HCT116 (cell line): ENCODE data around the gene USP17L27. TPM values are rescaled to one million over a fixed set of nuclear protein-coding genes. Genes with fewer than 3 reads are reported as not detected.
"Not testable (repeated sequence)": the region's sequence is repeated elsewhere in the genome, so short reads cannot be mapped to it uniquely, and the experiment has no call there.

Experiments used
- ATAC-seq: fragments of 200-7000 bp; cut with Tn5 transposase; 2 replicates; pipeline ENCODE4 v1.9.1; 2020; ENCODE audit warnings: mild to moderate bottlenecking, moderate library complexity
- BruUV-seq: library from RNA; stranded (reverse); fragments of 400-500 nt; replicated peaks from 2 replicates; lab custom pipeline; 2021; lab: Mats Ljungman, UMichigan
- CTCF ChIA-PET: fragments of 300-600 bp; sonication (Branson Sonifier 250); formaldehyde crosslinking; loops from one replicate; lab custom pipeline; 2021; ENCODE audit warnings: antibody characterized with exemption; lab: Charles Lee
- POLR2A ChIA-PET: fragments of 300-600, 350-600 bp; sonication (Branson Sonifier 250); formaldehyde crosslinking; loops from one replicate; lab custom pipeline; 2021; ENCODE audit warnings: antibody characterized with exemption; lab: Charles Lee
- RAD21 ChIA-PET, 2 experiments: fragments of 300-600 bp; sonication (Branson Sonifier 250); formaldehyde crosslinking; loops; one replicate each; lab custom pipeline; 2023; ENCODE audit warnings: low total read pairs in 2 of 2; ENCODE audit not compliant: uncharacterized antibody in 2 of 2, unreplicated experiment in 2 of 2, low non-redundant PET in 1 of 2; lab: Charles Lee
- DNase-seq: peaks from one replicate; pipeline ENCODE4 v3.0.0-alpha.2; 2010; ENCODE audit warnings: low read depth, low spot score
- H2AFZ ChIP-seq: fragments of 200-600 bp; shearing (Covaris generic), sonication (generic); 2 replicates; pipeline ENCODE4 v1.6.1; 2017; ENCODE audit warnings: low read depth, mixed run types, mixed read lengths, antibody characterized with exemption, low read length; ENCODE audit not compliant: poor library complexity, severe bottlenecking
- H3K27ac ChIP-seq: 2 replicates; pipeline ENCODE4 v1.5.1; 2012; ENCODE audit warnings: low read depth, low read length
- H3K27me3 ChIP-seq: fragments of 200-600 bp; sonication (generic); 2 replicates; pipeline ENCODE4 v1.6.1; 2016; ENCODE audit warnings: mixed run types, low read length, mixed read lengths; ENCODE audit not compliant: insufficient read depth
- H3K36me3 ChIP-seq, 2 experiments: fragments of 200-500 bp in 1 of 2; fragments of 200-600 bp in 1 of 2; sonication (Bioruptor generic) in 1 of 2; sonication (generic) in 1 of 2; 2 replicates each; pipeline versions ENCODE4 v1.5.1 to v1.6.1; 2014 to 2016; ENCODE audit warnings: low read length in 2 of 2, inconsistent platforms in 1 of 2, mixed read lengths in 1 of 2, mixed run types in 1 of 2; ENCODE audit not compliant: insufficient read depth in 2 of 2, control insufficient read depth in 1 of 2
- H3K4me1 ChIP-seq, 2 experiments: fragments of 200-600 bp in 1 of 2; sonication (generic) in 1 of 2; 2 replicates each; pipeline versions ENCODE4 v1.5.1 to v1.6.1; 2012 to 2017; ENCODE audit warnings: low read length in 2 of 2, inconsistent platforms in 1 of 2, mild to moderate bottlenecking in 1 of 2, mixed read lengths in 1 of 2, mixed run types in 1 of 2, moderate library complexity in 1 of 2; ENCODE audit not compliant: insufficient read depth in 2 of 2, control insufficient read depth in 1 of 2
- H3K4me2 ChIP-seq: fragments of 200-600 bp; sonication (generic); 2 replicates; pipeline ENCODE4 v1.6.1; 2017; ENCODE audit warnings: mixed run types, low read length, mixed read lengths
- H3K4me3 ChIP-seq, 2 experiments: fragments of 200-600 bp in 1 of 2; sonication (generic) in 1 of 2; replicated peaks in 1 of 2; 2 replicates each; pipeline ENCODE4 v1.5.1; 2011 to 2016; ENCODE audit warnings: low read length in 2 of 2, control low read depth in 1 of 2, low read depth in 1 of 2, mild to moderate bottlenecking in 1 of 2, mixed read lengths in 1 of 2, mixed run types in 1 of 2
- H3K79me2 ChIP-seq: fragments of 200-600 bp; sonication (generic); 2 replicates; pipeline ENCODE4 v1.6.1; 2017; ENCODE audit warnings: mild to moderate bottlenecking, mixed run types, low read length, moderate library complexity, mixed read lengths; ENCODE audit not compliant: insufficient read depth
- H3K9ac ChIP-seq: fragments of 200-600 bp; sonication (generic); 2 replicates; pipeline ENCODE4 v1.6.1; 2016; ENCODE audit warnings: low read length, mixed read lengths
- H3K9me2 ChIP-seq: fragments of 200-600 bp; sonication (generic), shearing (Covaris generic); 2 replicates; pipeline ENCODE4 v1.6.1; 2017; ENCODE audit warnings: mixed run types, mild to moderate bottlenecking, moderate library complexity; ENCODE audit not compliant: insufficient read depth
- H3K9me3 ChIP-seq, 2 experiments: fragments of 200-500 bp in 1 of 2; fragments of 200-600 bp in 1 of 2; sonication (Bioruptor generic) in 1 of 2; sonication (generic) in 1 of 2; 2 replicates each; pipeline ENCODE4 v1.6.1; 2014 to 2017; ENCODE audit warnings: low read length in 2 of 2, mixed read lengths in 2 of 2, inconsistent platforms in 1 of 2, low read depth in 1 of 2, mild to moderate bottlenecking in 1 of 2, mixed run types in 1 of 2, moderate library complexity in 1 of 2; ENCODE audit not compliant: control insufficient read depth in 1 of 2, insufficient read depth in 1 of 2
- H4K20me1 ChIP-seq: fragments of 200-600 bp; sonication (generic), shearing (Covaris generic); 2 replicates; pipeline ENCODE4 v1.6.1; 2017; ENCODE audit warnings: mixed run types, mild to moderate bottlenecking, moderate library complexity; ENCODE audit not compliant: insufficient read depth
- intact Hi-C: fragments of 100-400 bp; cut with micrococcal nuclease; formaldehyde crosslinking; loops from 2 replicates; pipeline ENCODE4 v1.10.0; 2022
- total RNA-seq: library from RNA; stranded (reverse); gene quantifications from one replicate; pipeline ENCODE4 v1.2.1, GENCODE V29; 2021; ENCODE audit not compliant: unreplicated experiment

USP17L27 gene
- total RNA-seq, 1 experiment from 2014 or later: not detected

DNA sequence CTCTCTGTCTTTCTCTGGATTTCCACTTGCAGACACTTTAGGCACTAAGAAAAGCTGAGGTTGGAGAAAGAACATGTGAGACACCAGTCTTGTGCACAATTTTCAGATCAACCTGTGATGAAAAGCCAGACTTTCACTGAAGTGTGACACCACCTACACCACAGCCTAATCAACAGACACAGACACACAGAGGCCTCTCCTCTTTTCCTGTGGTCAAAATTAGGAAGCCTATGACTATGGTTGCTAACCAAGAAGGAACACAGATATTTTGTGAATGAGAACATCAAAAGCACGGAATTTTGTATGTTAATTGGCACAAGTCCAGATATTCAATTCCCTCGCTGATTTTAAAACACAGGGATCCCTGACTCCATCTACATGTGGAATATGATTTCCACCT lies 45.1 kb downstream of the USP17L27 start:
- CTCF ChIA-PET, H4K20me1 ChIP-seq, intact Hi-C loops, H3K79me2 ChIP-seq, H2AFZ ChIP-seq, H3K9ac ChIP-seq, POLR2A ChIA-PET, H3K9me3 ChIP-seq, H3K36me3 ChIP-seq, H3K27me3 ChIP-seq, H3K27ac ChIP-seq, DNase-seq, H3K4me3 ChIP-seq, BruUV-seq, H3K4me2 ChIP-seq, H3K9me2 ChIP-seq, RAD21 ChIA-PET, H3K4me1 ChIP-seq, ATAC-seq: not testable (repeated sequence)

Other genes with a start within 250 kb of the USP17L27 start
- gene FAM90A26, start 173.7 kb upstream of the USP17L27 start, total RNA-seq: not detected
- gene USP17L10, start 133.5 kb upstream of the USP17L27 start, total RNA-seq: not detected
- gene USP17L11, start 128.7 kb upstream of the USP17L27 start, total RNA-seq: 0.15 TPM
- gene USP17L12, start 124.0 kb upstream of the USP17L27 start, total RNA-seq: not detected
- gene USP17L13, start 119.3 kb upstream of the USP17L27 start, total RNA-seq: not detected
- gene USP17L15, start 109.8 kb upstream of the USP17L27 start, total RNA-seq: not detected
- not detected for gene USP17L17, start 100.3 kb upstream of the USP17L27 start, total RNA-seq
- not detected for gene USP17L18, start 95.5 kb upstream of the USP17L27 start, total RNA-seq
- gene USP17L19, start 90.8 kb upstream of the USP17L27 start, total RNA-seq: not detected
- gene USP17L20, start 86.0 kb upstream of the USP17L27 start, total RNA-seq: 0.15 TPM
- gene USP17L21, start 81.3 kb upstream of the USP17L27 start, total RNA-seq: not detected
- gene USP17L22, start 76.5 kb upstream of the USP17L27 start, total RNA-seq: not detected
- not detected for gene USP17L24, start 19.0 kb upstream of the USP17L27 start, total RNA-seq
- gene USP17L25, start 14.2 kb upstream of the USP17L27 start, total RNA-seq: not detected
- gene USP17L26, start 9.5 kb upstream of the USP17L27 start, total RNA-seq: not detected
- gene USP17L5, start 4.7 kb upstream of the USP17L27 start, total RNA-seq: not detected
- not detected for gene USP17L28, start 4.7 kb downstream of the USP17L27 start, total RNA-seq
- gene USP17L29, start 9.5 kb downstream of the USP17L27 start, total RNA-seq: not detected
- gene USP17L30, start 19.0 kb downstream of the USP17L27 start, total RNA-seq: not detected
- gene DEFB131A, start 100.3 kb downstream of the USP17L27 start, total RNA-seq: not detected